DMS153 treated with DMSO at 0.1 percent for 48 hours (cell line): ENCODE measurements around the gene TSC22D1.
"Not testable (repeated sequence)": the region's sequence is repeated elsewhere in the genome, so short reads cannot be mapped to it uniquely, and the experiment has no call there.

Experiments
- DNase-seq: peaks from one replicate; lab custom pipeline; 2025; ENCODE audit not compliant: unreplicated experiment; lab: John Stamatoyannopoulos, UW

TSC22D1 gene

GRCh38 chr13:44573790-44574465 lies 2.2 kb downstream of the TSC22D1 start:
- no peak for DNase-seq

GRCh38 chr13:44573071-44573470 lies 3.1 kb downstream of the TSC22D1 start:
- DNase-seq = no peak

- DNase-seq = no peak
These were observed 9.5 kb downstream of the TSC22D1 start for GRCh38 chr13:44566601-44567000.

- no peak for DNase-seq
These were observed 10.2 kb downstream of the TSC22D1 start for GRCh38 chr13:44565881-44566280.

GRCh38 chr13:44564936-44565335 lies 11.2 kb downstream of the TSC22D1 start:
- DNase-seq = no peak

- not testable (repeated sequence) for DNase-seq
These were observed 13.3 kb downstream of the TSC22D1 start for GRCh38 chr13:44562853-44563252.

GRCh38 chr13:44561351-44561750 lies 14.8 kb downstream of the TSC22D1 start:
- DNase-seq = no peak

- no peak for DNase-seq
These were observed 18.1 kb downstream of the TSC22D1 start for GRCh38 chr13:44557986-44558385.

GRCh38 chr13:44555207-44555606 lies 20.9 kb downstream of the TSC22D1 start:
- no peak for DNase-seq

GRCh38 chr13:44549476-44549875 lies 26.7 kb downstream of the TSC22D1 start:
- no peak for DNase-seq

GRCh38 chr13:44546164-44546563 lies 30.0 kb downstream of the TSC22D1 start:
- no peak for DNase-seq

- DNase-seq = no peak
These were observed 32.8 kb downstream of the TSC22D1 start for GRCh38 chr13:44543369-44543768.

GRCh38 chr13:44542361-44542760 lies 33.8 kb downstream of the TSC22D1 start:
- no peak for DNase-seq

- DNase-seq = no peak
These were observed 34.5 kb downstream of the TSC22D1 start for GRCh38 chr13:44541601-44542000.

- DNase-seq = no peak
These were observed 35.2 kb downstream of the TSC22D1 start for GRCh38 chr13:44540761-44541434.

GRCh38 chr13:44537248-44537647 lies 38.9 kb downstream of the TSC22D1 start:
- no peak for DNase-seq

- DNase-seq = no peak
These were observed 52.7 kb downstream of the TSC22D1 start for GRCh38 chr13:44523146-44524015.

GRCh38 chr13:44519642-44520041 lies 56.5 kb downstream of the TSC22D1 start:
- DNase-seq = no peak

GRCh38 chr13:44516771-44517170 lies 59.4 kb downstream of the TSC22D1 start:
- DNase-seq = peak; percentile 61

- no peak for DNase-seq
These were observed 61.9 kb downstream of the TSC22D1 start for GRCh38 chr13:44514278-44514677.

- DNase-seq = not testable (repeated sequence)
These were observed 66.3 kb downstream of the TSC22D1 start for GRCh38 chr13:44509853-44510252.
